Fibroblast of mammary gland (primary cell): Measurements from ENCODE around the gene SERPINA6.

Experiments
- DNase-seq: peaks from one replicate; pipeline ENCODE4 v3.0.0-alpha.2; 2010; ENCODE audit warnings: low read depth
- H3K4me3 ChIP-seq: 2 replicates; pipeline ENCODE4 v1.5.1; 2011; ENCODE audit warnings: low read depth, mild to moderate bottlenecking, low read length, moderate library complexity; ENCODE audit not compliant: control insufficient read depth
- CTCF ChIP-seq: conservative IDR thresholded peaks from 2 replicates; pipeline ENCODE4 v1.5.1; 2011; ENCODE audit warnings: low read depth, low read length, inconsistent platforms; ENCODE audit not compliant: control insufficient read depth, insufficient read depth

Gene SERPINA6

GRCh38 chr14:94337274-94337673, 14.1 kb upstream of the SERPINA6 start:
- TF ChIP-seq CTCF: peak; percentile 1
- DNase-seq: peak; percentile 81
- H3K4me3 ChIP-seq: no peak overlapping the region

- TF ChIP-seq CTCF: no peak
- peak; percentile 65 for DNase-seq
- no peak overlapping the region for H3K4me3 ChIP-seq
These were observed 11.7 kb upstream of the SERPINA6 start for GRCh38 chr14:94334872-94335271.

GRCh38 chr14:94332587-94332986, 9.5 kb upstream of the SERPINA6 start:
- no peak for DNase-seq
- H3K4me3 ChIP-seq: no peak overlapping the region
- TF ChIP-seq CTCF: no peak

GRCh38 chr14:94332063-94332583, 9.0 kb upstream of the SERPINA6 start:
- no peak for TF ChIP-seq CTCF
- no peak overlapping the region for H3K4me3 ChIP-seq
- no peak for DNase-seq

GRCh38 chr14:94331462-94331861, 8.3 kb upstream of the SERPINA6 start:
- DNase-seq: no peak
- TF ChIP-seq CTCF: no peak
- no peak overlapping the region for H3K4me3 ChIP-seq

GRCh38 chr14:94330857-94331256, 7.7 kb upstream of the SERPINA6 start:
- TF ChIP-seq CTCF: no peak
- no peak for DNase-seq
- H3K4me3 ChIP-seq: no peak overlapping the region

- DNase-seq: no peak
- no peak overlapping the region for H3K4me3 ChIP-seq
- TF ChIP-seq CTCF: no peak
These were observed 7.3 kb upstream of the SERPINA6 start for GRCh38 chr14:94330432-94330831.
